H9 (cell line): ENCODE measurements around the gene ANKRD27. TPM values are rescaled to one million over a fixed set of nuclear protein-coding genes. Genes with fewer than 3 reads are reported as not detected.
A peak's percentile ranks its signal among the peaks of the same experiment; 100 is the strongest.

Experiments used
- DNase-seq: peaks from one replicate; pipeline ENCODE4 v3.0.0-alpha.2; 2017
- H2AFZ ChIP-seq: one replicate; pipeline ENCODE4 v1.6.1; 2013; ENCODE audit warnings: mild to moderate bottlenecking, low read length, control low read depth, moderate library complexity
- H2AK5ac ChIP-seq: 2 replicates; pipeline ENCODE4 v1.6.1; 2013; ENCODE audit warnings: low read length, control low read depth, mixed read lengths; ENCODE audit not compliant: insufficient read length
- H2BK120ac ChIP-seq: one replicate; pipeline ENCODE4 v1.6.1; 2013; ENCODE audit warnings: low read depth, mild to moderate bottlenecking, low read length, control low read depth, inconsistent platforms; ENCODE audit not compliant: poor library complexity, severe bottlenecking
- H2BK12ac ChIP-seq: 2 replicates; pipeline ENCODE4 v1.6.1; 2013; ENCODE audit warnings: low read length, control low read depth, mixed read lengths, low read depth; ENCODE audit not compliant: insufficient read length
- H2BK15ac ChIP-seq: 2 replicates; pipeline ENCODE4 v1.6.1; 2013; ENCODE audit warnings: low read depth, low read length, control low read depth
- H2BK20ac ChIP-seq: one replicate; pipeline ENCODE4 v1.6.1; 2013; ENCODE audit warnings: low read depth, mild to moderate bottlenecking, low read length, control low read depth, inconsistent platforms; ENCODE audit not compliant: poor library complexity, severe bottlenecking
- H2BK5ac ChIP-seq: 2 replicates; pipeline ENCODE4 v1.6.1; 2013; ENCODE audit warnings: low read length, control low read depth, mixed read lengths; ENCODE audit not compliant: insufficient read length
- H3K14ac ChIP-seq: 2 replicates; pipeline ENCODE4 v1.6.1; 2013; ENCODE audit warnings: low read length, control low read depth; ENCODE audit not compliant: insufficient read depth
- H3K18ac ChIP-seq: 2 replicates; pipeline ENCODE4 v1.6.1; 2013; ENCODE audit warnings: low read depth, mild to moderate bottlenecking, mixed read lengths, low read length, control low read depth; ENCODE audit not compliant: insufficient read length
- H3K23ac ChIP-seq: 2 replicates; pipeline ENCODE4 v1.6.1; 2013; ENCODE audit warnings: low read length, control low read depth, mixed read lengths, low read depth; ENCODE audit not compliant: insufficient read length
- H3K23me2 ChIP-seq: 2 replicates; pipeline ENCODE4 v1.6.1; 2013; ENCODE audit warnings: low read depth, mild to moderate bottlenecking, mixed read lengths, low read length, control low read depth; ENCODE audit not compliant: insufficient read length, poor library complexity, severe bottlenecking
- H3K27ac ChIP-seq: 2 replicates; pipeline ENCODE4 v1.5.1; 2013; ENCODE audit warnings: low read length, control low read depth, mixed read lengths, low read depth; ENCODE audit not compliant: insufficient read length
- H3K27me3 ChIP-seq: 2 replicates; pipeline ENCODE4 v1.6.1; 2013; ENCODE audit warnings: low read length, control low read depth, inconsistent platforms; ENCODE audit not compliant: insufficient read depth
- H3K4ac ChIP-seq: 2 replicates; pipeline ENCODE4 v1.6.1; 2013; ENCODE audit warnings: low read depth, mild to moderate bottlenecking, control low read depth, inconsistent platforms, low read length, moderate library complexity
- H3K4me1 ChIP-seq: 2 replicates; pipeline ENCODE4 v1.6.1; 2013; ENCODE audit warnings: low read length, control low read depth, inconsistent platforms; ENCODE audit not compliant: insufficient read depth
- H3K4me2 ChIP-seq: 2 replicates; pipeline ENCODE4 v1.6.1; 2013; ENCODE audit warnings: low read length, control low read depth, mixed read lengths; ENCODE audit not compliant: insufficient read length, insufficient read depth
- H3K56ac ChIP-seq: 2 replicates; pipeline ENCODE4 v1.6.1; 2013; ENCODE audit warnings: low read depth, mild to moderate bottlenecking, mixed read lengths, low read length, control low read depth; ENCODE audit not compliant: insufficient read length
- H3K79me1 ChIP-seq: 2 replicates; pipeline ENCODE4 v1.6.1; 2013; ENCODE audit warnings: low read depth, mild to moderate bottlenecking, moderate library complexity, low read length, control low read depth, inconsistent platforms; ENCODE audit not compliant: insufficient read depth, poor library complexity, severe bottlenecking
- H3K79me2 ChIP-seq: 2 replicates; pipeline ENCODE4 v1.6.1; 2013; ENCODE audit warnings: low read length, control low read depth, inconsistent platforms; ENCODE audit not compliant: insufficient read depth
- H3K9ac ChIP-seq: 2 replicates; pipeline ENCODE4 v1.6.1; 2013; ENCODE audit warnings: low read length, control low read depth, mixed read lengths; ENCODE audit not compliant: insufficient read length; ENCODE audit errors: extremely low read depth
- H3K9me3 ChIP-seq: one replicate; pipeline ENCODE4 v1.6.1; 2013; ENCODE audit warnings: low read depth, low read length, inconsistent platforms; ENCODE audit not compliant: control insufficient read depth
- H3T11ph ChIP-seq: one replicate; pipeline ENCODE4 v1.6.1; 2013; ENCODE audit warnings: mild to moderate bottlenecking, low read length, control low read depth, inconsistent platforms
- H4K20me1 ChIP-seq: one replicate; pipeline ENCODE4 v1.6.1; 2013; ENCODE audit not compliant: control insufficient read depth, insufficient read length, insufficient read depth
- H4K5ac ChIP-seq: 2 replicates; pipeline ENCODE4 v1.6.1; 2013; ENCODE audit warnings: low read depth, mild to moderate bottlenecking, mixed read lengths, low read length, control low read depth; ENCODE audit not compliant: insufficient read length
- H4K8ac ChIP-seq: replicated peaks from 2 replicates; pipeline ENCODE4 v1.6.1; 2013; ENCODE audit warnings: low read length, control low read depth, mixed read lengths, low read depth; ENCODE audit not compliant: insufficient read length
- H4K91ac ChIP-seq: 2 replicates; pipeline ENCODE4 v1.6.1; 2013; ENCODE audit warnings: low read depth, mild to moderate bottlenecking, moderate library complexity, mixed read lengths, low read length, control low read depth; ENCODE audit not compliant: insufficient read length
- H3K27ac Mint-ChIP-seq, 3 experiments: 2 replicates in 2 of 3; 3 replicates in 1 of 3; pipeline ENCODE4 v1.8.0; 2020 to 2021; ENCODE audit warnings: mixed read lengths in 3 of 3, mild to moderate bottlenecking in 1 of 3, moderate library complexity in 1 of 3
- H3K27me3 Mint-ChIP-seq: 2 replicates; pipeline ENCODE4 v1.8.0; 2021; ENCODE audit warnings: low read depth, mild to moderate bottlenecking, moderate library complexity, mixed read lengths
- H3K36me3 Mint-ChIP-seq, 3 experiments: 2 replicates in 2 of 3; 3 replicates in 1 of 3; pipeline ENCODE4 v1.8.0; 2020 to 2021; ENCODE audit warnings: low read depth in 3 of 3, mixed read lengths in 3 of 3; ENCODE audit not compliant: insufficient read depth in 1 of 3
- H3K4me1 Mint-ChIP-seq, 2 experiments: 2 replicates each; pipeline ENCODE4 v1.8.0; 2020; ENCODE audit warnings: mixed read lengths in 2 of 2
- H3K4me3 Mint-ChIP-seq, 2 experiments: 2 replicates in 1 of 2; 3 replicates in 1 of 2; pipeline ENCODE4 v1.8.0; 2020 to 2021; ENCODE audit warnings: mild to moderate bottlenecking in 2 of 2, mixed read lengths in 2 of 2, moderate library complexity in 1 of 2
- H3K9me3 Mint-ChIP-seq, 2 experiments: 2 replicates in 1 of 2; 3 replicates in 1 of 2; pipeline ENCODE4 v1.8.0; 2020; ENCODE audit warnings: mild to moderate bottlenecking in 2 of 2, mixed read lengths in 2 of 2, moderate library complexity in 1 of 2
- WGBS: extraction: QIAGEN DNeasy Blood & Tissue Kit; methylation state at CpG from one replicate; pipeline ENCODE4 v1.1.7; 2013; ENCODE audit warnings: missing lambda C conversion rate, low lambda C conversion rate, mixed read lengths; ENCODE audit not compliant: insufficient read length; ENCODE audit errors: extremely low coverage; 5-methylcytosine and 5-hydroxymethylcytosine counted together
- total RNA-seq: library from RNA; stranded (reverse); gene quantifications from 2 replicates; pipeline ENCODE4 v1.2.1, GENCODE V29; 2021
- TF ChIP-seq, protein P1 (sequence below): fragments of 200-600 bp; sonication (generic); conservative IDR thresholded peaks from 3 replicates; pipeline ENCODE4 v1.8.0; 2021; ENCODE audit warnings: antibody characterized with exemption, mild to moderate bottlenecking

The ANKRD27 gene
- total RNA-seq, 1 experiment from 2014 or later = 40.7 TPM

GRCh38 chr19:32558607-32559228 lies 116.3 kb downstream of the ANKRD27 start:
- H4K5ac ChIP-seq = no peak overlapping the region
- H3T11ph ChIP-seq = no peak overlapping the region
- DNase-seq = peak; percentile 55
- no peaks in the 10 kb centered on the region for H3K9me3 ChIP-seq
- no peaks in the 10 kb centered on the region for H3K23me2 ChIP-seq
- peak overlapping the region; percentile 73; the same call in 1 of the 2 replicates for H3K14ac ChIP-seq
- H2BK5ac ChIP-seq = no peak overlapping the region
- no peaks in the 10 kb centered on the region for H3K27me3 ChIP-seq
- H3K56ac ChIP-seq = no peak overlapping the region
- no peak overlapping the region for H2AFZ ChIP-seq
- H3K23ac ChIP-seq = no peak overlapping the region
- H2BK12ac ChIP-seq = no peak overlapping the region
- TF ChIP-seq, protein P1, sequence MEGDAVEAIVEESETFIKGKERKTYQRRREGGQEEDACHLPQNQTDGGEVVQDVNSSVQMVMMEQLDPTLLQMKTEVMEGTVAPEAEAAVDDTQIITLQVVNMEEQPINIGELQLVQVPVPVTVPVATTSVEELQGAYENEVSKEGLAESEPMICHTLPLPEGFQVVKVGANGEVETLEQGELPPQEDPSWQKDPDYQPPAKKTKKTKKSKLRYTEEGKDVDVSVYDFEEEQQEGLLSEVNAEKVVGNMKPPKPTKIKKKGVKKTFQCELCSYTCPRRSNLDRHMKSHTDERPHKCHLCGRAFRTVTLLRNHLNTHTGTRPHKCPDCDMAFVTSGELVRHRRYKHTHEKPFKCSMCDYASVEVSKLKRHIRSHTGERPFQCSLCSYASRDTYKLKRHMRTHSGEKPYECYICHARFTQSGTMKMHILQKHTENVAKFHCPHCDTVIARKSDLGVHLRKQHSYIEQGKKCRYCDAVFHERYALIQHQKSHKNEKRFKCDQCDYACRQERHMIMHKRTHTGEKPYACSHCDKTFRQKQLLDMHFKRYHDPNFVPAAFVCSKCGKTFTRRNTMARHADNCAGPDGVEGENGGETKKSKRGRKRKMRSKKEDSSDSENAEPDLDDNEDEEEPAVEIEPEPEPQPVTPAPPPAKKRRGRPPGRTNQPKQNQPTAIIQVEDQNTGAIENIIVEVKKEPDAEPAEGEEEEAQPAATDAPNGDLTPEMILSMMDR = no peak
- H2BK120ac ChIP-seq = no peak overlapping the region
- H4K91ac ChIP-seq = no peak overlapping the region
- WGBS = no CpG with 5 or more reads among the region's 10 CpGs
- H3K4me2 ChIP-seq = no peak overlapping the region
- no peaks in the 10 kb centered on the region for H3K4me1 ChIP-seq
- H3K4ac ChIP-seq = no peak overlapping the region
- Mint-ChIP-seq H3K4me1 (no peaks in the 10 kb centered on the region; a peak in 1 of 4 replicates), H3K27me3 (no peaks in the 10 kb centered on the region), H3K36me3 (no peaks in the 10 kb centered on the region), H3K27ac (no peak overlapping the region), H3K4me3 (no peak overlapping the region; a peak in 1 of 5 replicates), H3K9me3 (no peaks in the 10 kb centered on the region)
- peak overlapping the region; percentile 75 for H2BK20ac ChIP-seq
- no peak overlapping the region for H2BK15ac ChIP-seq
- H3K27ac ChIP-seq = no peak overlapping the region
- H3K79me1 ChIP-seq = no peaks in the 10 kb centered on the region
- no peak overlapping the region for H4K8ac ChIP-seq
- H3K18ac ChIP-seq = no peak overlapping the region
- H4K20me1 ChIP-seq = no peaks in the 10 kb centered on the region
- H2AK5ac ChIP-seq = no peak overlapping the region
- no peak overlapping the region for H3K9ac ChIP-seq
- H3K79me2 ChIP-seq = no peaks in the 10 kb centered on the region
